ENCODE data around the gene GLRX5.

Gene GLRX5

DNA sequence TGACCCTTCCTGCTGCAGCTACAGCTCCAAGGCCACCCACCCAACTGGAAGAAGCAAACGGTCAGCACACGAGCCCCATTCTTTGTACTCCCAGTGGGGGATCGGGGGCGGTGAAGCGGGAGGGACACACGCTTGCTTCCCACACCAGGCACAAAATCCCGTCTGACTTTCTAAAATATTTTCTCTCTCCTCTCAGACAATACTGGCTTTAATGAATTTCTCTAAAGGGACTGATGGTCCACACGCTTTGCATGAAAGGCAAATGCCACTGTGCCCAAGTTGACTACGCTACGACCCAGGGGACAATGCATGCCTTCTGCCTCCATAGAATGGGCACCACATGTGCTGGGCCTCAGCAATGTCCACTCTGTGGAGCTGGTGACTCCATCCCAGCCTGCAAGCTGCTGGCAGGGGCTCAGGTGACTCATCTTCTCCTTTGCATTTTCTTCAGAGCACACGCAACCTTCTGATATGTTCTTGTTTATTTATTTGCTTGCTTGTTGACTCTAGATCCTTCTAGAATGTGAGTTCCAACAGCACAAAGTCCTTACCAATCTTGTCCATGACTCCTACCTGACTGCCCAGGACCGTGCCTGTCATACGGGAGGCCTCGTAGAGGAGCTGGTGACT, 34.0 kb upstream of the GLRX5 start:
- Histone ChIP-seq H3K4me3 (ENCODE audit: insufficient read length, low read depth) (no peak overlapping the region), H3K27me3 (ENCODE audit: insufficient read depth, insufficient read length) (no peaks in the 10 kb centered on the region), H3K36me3 (ENCODE audit: insufficient read depth, insufficient read length, low read length) (no peaks in the 10 kb centered on the region), H3K4me1 (ENCODE audit: insufficient read depth, insufficient read length) (peaks cover 3% of the 10 kb centered on the region), H3K9me3 (ENCODE audit: insufficient read depth, low read length) (no peaks in the 10 kb centered on the region), H3K9ac (ENCODE audit: insufficient read length, low read depth) (no peak overlapping the region)
- DNase-seq (ENCODE audit: low read depth, low spot score) = no peak
- TF ChIP-seq ZNF274 (IDR thresholded peaks at IDR 0.05; ENCODE audit: low read depth, low read length) (no peak), SUZ12 (IDR thresholded peaks at IDR 0.05; ENCODE audit: extremely low read depth, insufficient read depth, insufficient read length) (no peak), YY1 (IDR thresholded peaks at IDR 0.05; ENCODE audit: insufficient read depth, insufficient read length) (no peak)

DNA sequence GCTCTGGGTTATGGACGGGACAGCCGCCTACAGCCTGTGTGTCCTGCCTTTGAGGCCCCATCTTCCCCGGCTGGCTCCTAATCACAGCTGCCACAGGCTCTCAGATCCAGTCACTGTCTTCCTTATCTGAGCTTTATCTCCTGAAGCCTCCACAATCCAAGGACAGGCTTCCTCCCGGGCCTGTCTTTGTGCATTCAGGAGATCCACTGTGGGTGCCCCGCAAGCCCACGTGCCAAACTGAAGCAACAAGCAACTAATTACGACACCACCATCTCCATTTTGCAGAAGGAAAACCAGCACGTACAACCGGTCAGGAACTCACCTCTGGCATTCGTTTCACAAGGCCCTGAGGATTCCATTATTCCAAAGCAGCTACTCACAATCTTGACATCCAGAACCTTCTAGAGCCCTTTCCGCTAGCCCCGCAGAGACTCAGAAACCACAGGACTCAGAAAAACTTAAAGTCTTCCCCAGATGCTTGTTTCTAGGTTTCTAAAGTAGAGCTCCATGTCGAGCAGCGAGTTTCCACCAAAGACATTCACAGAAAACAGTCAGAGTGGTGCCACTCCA, 32.4 kb upstream of the GLRX5 start:
- no peak overlapping the region for H3K9ac ChIP-seq (ENCODE audit: insufficient read length, low read depth)
- no peaks in the 10 kb centered on the region for H3K36me3 ChIP-seq (ENCODE audit: insufficient read depth, insufficient read length, low read length)
- no peaks in the 10 kb centered on the region for H3K27me3 ChIP-seq (ENCODE audit: insufficient read depth, insufficient read length)
- no peak for DNase-seq (ENCODE audit: low read depth, low spot score)
- no peak for TF ChIP-seq SUZ12 (IDR thresholded peaks at IDR 0.05; ENCODE audit: extremely low read depth, insufficient read depth, insufficient read length)
- no peak for TF ChIP-seq ZNF274 (IDR thresholded peaks at IDR 0.05; ENCODE audit: low read depth, low read length)
- TF ChIP-seq YY1 (IDR thresholded peaks at IDR 0.05; ENCODE audit: insufficient read depth, insufficient read length) = no peak
- no peak overlapping the region for H3K4me3 ChIP-seq (ENCODE audit: insufficient read length, low read depth)
- H3K4me1 ChIP-seq (ENCODE audit: insufficient read depth, insufficient read length) = peaks cover 2% of the 10 kb centered on the region
- no peaks in the 10 kb centered on the region for H3K9me3 ChIP-seq (ENCODE audit: insufficient read depth, low read length)

DNA sequence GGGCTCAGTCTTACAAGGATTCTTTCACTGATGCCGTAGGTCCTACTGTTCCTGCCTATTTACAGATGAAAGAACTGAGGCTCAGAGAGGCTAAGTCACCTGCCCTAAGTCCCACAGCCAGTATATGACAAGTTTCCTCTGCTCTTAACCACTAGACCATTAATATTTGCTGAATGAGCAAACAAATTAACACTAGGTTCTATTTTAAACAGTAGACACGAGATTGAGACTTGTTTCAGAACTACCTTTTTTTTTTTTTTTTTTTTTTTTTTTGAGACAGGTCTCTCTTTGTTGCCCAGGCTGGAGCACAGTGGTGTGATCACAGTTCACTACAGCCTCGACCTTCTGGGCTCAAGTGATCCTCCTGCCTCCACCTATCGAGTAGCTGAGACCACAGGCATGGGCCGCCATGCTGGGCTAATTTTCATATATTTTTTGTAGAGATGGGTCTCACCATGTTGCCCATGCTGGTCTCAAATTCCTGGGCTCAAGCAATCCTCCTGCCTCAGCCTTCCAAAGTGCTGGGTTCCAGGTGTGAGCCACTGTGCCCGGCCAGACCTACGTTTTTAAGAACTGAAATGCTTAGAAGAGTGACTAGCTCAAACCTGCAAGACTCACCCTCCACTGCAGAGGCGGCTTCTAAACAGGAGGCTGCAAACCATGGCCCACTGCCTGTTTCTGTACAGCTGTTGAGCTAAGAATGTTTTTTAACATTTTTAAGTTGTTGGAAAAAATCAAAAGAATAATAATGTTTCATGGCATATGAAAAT, 31.3 kb upstream of the GLRX5 start:
- no peaks in the 10 kb centered on the region for H3K9me3 ChIP-seq (ENCODE audit: insufficient read depth, low read length)
- H3K27me3 ChIP-seq (ENCODE audit: insufficient read depth, insufficient read length) = no peaks in the 10 kb centered on the region
- no peak for TF ChIP-seq SUZ12 (IDR thresholded peaks at IDR 0.05; ENCODE audit: extremely low read depth, insufficient read depth, insufficient read length)
- TF ChIP-seq YY1 (IDR thresholded peaks at IDR 0.05; ENCODE audit: insufficient read depth, insufficient read length) = no peak
- no peak for TF ChIP-seq ZNF274 (IDR thresholded peaks at IDR 0.05; ENCODE audit: low read depth, low read length)
- H3K36me3 ChIP-seq (ENCODE audit: insufficient read depth, insufficient read length, low read length) = no peaks in the 10 kb centered on the region
- no peak overlapping the region for H3K4me3 ChIP-seq (ENCODE audit: insufficient read length, low read depth)
- no peak for DNase-seq (ENCODE audit: low read depth, low spot score)
- no peak overlapping the region for H3K9ac ChIP-seq (ENCODE audit: insufficient read length, low read depth)
- no peaks in the 10 kb centered on the region for H3K4me1 ChIP-seq (ENCODE audit: insufficient read depth, insufficient read length)

DNA sequence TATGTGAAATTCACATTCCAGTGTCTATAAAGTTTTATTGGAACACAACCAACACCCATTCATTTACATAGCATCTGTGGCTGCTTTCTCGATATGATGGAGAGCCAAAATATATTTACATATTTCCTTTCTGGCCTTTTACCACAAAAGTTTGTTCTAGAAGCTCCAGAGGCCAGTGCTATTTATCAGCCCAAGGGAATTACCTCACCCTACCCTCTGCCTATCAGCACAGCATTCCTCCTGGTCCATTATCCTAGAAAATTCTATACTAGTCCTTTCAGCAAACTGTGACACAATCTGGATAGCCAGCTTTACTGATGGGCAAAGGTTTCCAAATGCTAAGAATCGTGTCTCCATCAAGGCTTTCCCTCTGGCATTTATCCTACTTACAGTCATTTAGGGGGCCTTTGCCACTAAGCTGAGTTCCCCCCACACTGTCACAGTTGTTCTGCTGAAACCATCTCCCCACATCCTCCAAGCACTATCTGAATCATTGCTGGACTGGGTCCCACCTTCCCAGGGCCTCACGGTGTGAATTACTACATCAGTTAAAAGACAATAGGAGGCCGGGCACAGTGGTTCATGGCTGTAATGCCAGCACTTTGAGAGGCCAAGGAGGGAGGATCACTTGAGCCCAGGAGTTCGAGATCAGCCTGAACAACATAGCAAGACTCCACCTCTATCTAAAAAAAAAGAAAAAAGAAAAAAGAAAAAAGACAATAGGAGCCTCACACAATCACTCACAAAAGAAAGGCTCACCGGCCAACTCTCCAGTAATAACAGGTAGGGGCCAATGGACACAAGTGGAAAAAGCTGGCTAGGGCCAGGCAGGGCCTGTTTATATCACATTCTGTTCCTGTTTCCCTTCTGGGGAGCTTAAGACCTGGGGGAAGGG, 30.5 kb upstream of the GLRX5 start:
- no peak for DNase-seq (ENCODE audit: low read depth, low spot score)
- Histone ChIP-seq H3K9me3 (ENCODE audit: insufficient read depth, low read length) (no peaks in the 10 kb centered on the region), H3K36me3 (ENCODE audit: insufficient read depth, insufficient read length, low read length) (no peaks in the 10 kb centered on the region), H3K4me3 (ENCODE audit: insufficient read length, low read depth) (no peak overlapping the region), H3K9ac (ENCODE audit: insufficient read length, low read depth) (no peak overlapping the region), H3K4me1 (ENCODE audit: insufficient read depth, insufficient read length) (no peaks in the 10 kb centered on the region), H3K27me3 (ENCODE audit: insufficient read depth, insufficient read length) (no peaks in the 10 kb centered on the region)
- TF ChIP-seq ZNF274 (IDR thresholded peaks at IDR 0.05; ENCODE audit: low read depth, low read length) = no peak
- no peak for TF ChIP-seq SUZ12 (IDR thresholded peaks at IDR 0.05; ENCODE audit: extremely low read depth, insufficient read depth, insufficient read length)
- TF ChIP-seq YY1 (IDR thresholded peaks at IDR 0.05; ENCODE audit: insufficient read depth, insufficient read length) = no peak

DNA sequence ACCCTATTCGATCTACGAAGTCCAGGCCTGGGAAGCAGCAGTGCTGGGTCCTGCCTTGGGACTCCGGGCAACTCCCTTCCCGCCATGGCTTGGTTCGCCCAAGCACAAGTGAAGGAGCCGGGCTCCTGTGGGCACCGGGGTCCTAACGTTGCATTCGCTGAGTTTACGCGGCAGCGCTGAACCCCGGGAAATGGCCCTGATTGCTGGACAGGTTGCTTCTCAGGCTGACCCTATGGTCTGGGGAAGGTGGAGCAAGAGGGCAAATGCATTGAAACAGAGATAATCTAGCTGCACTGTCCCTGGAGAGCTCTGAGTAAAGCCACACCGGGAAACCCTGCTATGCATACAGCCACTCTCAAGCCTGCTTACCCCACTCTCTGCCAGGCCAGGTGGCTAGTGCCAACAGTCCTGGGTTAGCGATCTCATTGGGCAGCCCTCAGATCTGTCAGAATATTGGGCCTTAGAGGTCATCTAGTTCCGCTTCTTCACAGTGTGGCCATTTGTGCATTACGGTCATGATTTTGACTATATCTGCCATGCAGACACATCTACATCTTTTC, 29.7 kb upstream of the GLRX5 start:
- DNase-seq (ENCODE audit: low read depth, low spot score) = no peak
- TF ChIP-seq ZNF274 (IDR thresholded peaks at IDR 0.05; ENCODE audit: low read depth, low read length) (no peak), SUZ12 (IDR thresholded peaks at IDR 0.05; ENCODE audit: extremely low read depth, insufficient read depth, insufficient read length) (no peak), YY1 (IDR thresholded peaks at IDR 0.05; ENCODE audit: insufficient read depth, insufficient read length) (no peak)
- Histone ChIP-seq H3K4me1 (ENCODE audit: insufficient read depth, insufficient read length) (no peaks in the 10 kb centered on the region), H3K9me3 (ENCODE audit: insufficient read depth, low read length) (no peaks in the 10 kb centered on the region), H3K9ac (ENCODE audit: insufficient read length, low read depth) (no peak overlapping the region), H3K4me3 (ENCODE audit: insufficient read length, low read depth) (no peak overlapping the region), H3K27me3 (ENCODE audit: insufficient read depth, insufficient read length) (no peaks in the 10 kb centered on the region), H3K36me3 (ENCODE audit: insufficient read depth, insufficient read length, low read length) (no peaks in the 10 kb centered on the region)

DNA sequence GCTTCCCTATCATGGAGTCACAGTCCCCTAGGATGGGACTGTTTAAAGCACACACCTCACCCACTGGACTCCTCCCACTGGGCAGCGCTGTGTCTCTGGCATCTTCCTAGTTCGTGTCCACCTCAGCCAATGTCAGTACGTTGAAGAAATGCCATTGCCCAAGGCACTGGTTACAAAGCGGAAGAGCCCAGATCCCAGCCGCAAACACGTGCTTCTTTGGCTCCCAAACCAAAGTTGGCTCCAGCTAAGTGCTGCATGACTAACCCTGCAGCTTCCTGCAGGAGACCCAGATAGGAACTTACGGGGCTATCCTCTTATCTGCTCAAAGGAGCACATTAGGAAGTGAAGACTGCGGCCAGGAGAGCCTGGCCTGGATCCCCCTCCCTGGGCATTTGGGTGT, 27.7 kb upstream of the GLRX5 start:
- no peak for DNase-seq (ENCODE audit: low read depth, low spot score)
- no peaks in the 10 kb centered on the region for H3K36me3 ChIP-seq (ENCODE audit: insufficient read depth, insufficient read length, low read length)
- TF ChIP-seq YY1 (IDR thresholded peaks at IDR 0.05; ENCODE audit: insufficient read depth, insufficient read length) (no peak), ZNF274 (IDR thresholded peaks at IDR 0.05; ENCODE audit: low read depth, low read length) (no peak), SUZ12 (IDR thresholded peaks at IDR 0.05; ENCODE audit: extremely low read depth, insufficient read depth, insufficient read length) (no peak)

More for the DNA sequence above, 27.7 kb upstream of the GLRX5 start:
- H3K9ac ChIP-seq (ENCODE audit: insufficient read length, low read depth) = no peak overlapping the region
- no peaks in the 10 kb centered on the region for H3K27me3 ChIP-seq (ENCODE audit: insufficient read depth, insufficient read length)
- H3K4me3 ChIP-seq (ENCODE audit: insufficient read length, low read depth) = no peak overlapping the region
- no peaks in the 10 kb centered on the region for H3K9me3 ChIP-seq (ENCODE audit: insufficient read depth, low read length)
- no peaks in the 10 kb centered on the region for H3K4me1 ChIP-seq (ENCODE audit: insufficient read depth, insufficient read length)
